Measurements from ENCODE around the gene TMEM54.

The TMEM54 gene

GRCh38 chr1:32881871-32882850, 19.0 kb downstream of the TMEM54 start:
- DNase-seq (ENCODE audit: low spot score), result no peak

GRCh38 chr1:32881291-32881690, 19.9 kb downstream of the TMEM54 start:
- DNase-seq (ENCODE audit: low spot score), result no peak

GRCh38 chr1:32878637-32879041, 22.6 kb downstream of the TMEM54 start:
- DNase-seq (ENCODE audit: low spot score), result no peak

GRCh38 chr1:32878183-32878582, 23.0 kb downstream of the TMEM54 start:
- DNase-seq (ENCODE audit: low spot score), result peak; percentile 67

DNA sequence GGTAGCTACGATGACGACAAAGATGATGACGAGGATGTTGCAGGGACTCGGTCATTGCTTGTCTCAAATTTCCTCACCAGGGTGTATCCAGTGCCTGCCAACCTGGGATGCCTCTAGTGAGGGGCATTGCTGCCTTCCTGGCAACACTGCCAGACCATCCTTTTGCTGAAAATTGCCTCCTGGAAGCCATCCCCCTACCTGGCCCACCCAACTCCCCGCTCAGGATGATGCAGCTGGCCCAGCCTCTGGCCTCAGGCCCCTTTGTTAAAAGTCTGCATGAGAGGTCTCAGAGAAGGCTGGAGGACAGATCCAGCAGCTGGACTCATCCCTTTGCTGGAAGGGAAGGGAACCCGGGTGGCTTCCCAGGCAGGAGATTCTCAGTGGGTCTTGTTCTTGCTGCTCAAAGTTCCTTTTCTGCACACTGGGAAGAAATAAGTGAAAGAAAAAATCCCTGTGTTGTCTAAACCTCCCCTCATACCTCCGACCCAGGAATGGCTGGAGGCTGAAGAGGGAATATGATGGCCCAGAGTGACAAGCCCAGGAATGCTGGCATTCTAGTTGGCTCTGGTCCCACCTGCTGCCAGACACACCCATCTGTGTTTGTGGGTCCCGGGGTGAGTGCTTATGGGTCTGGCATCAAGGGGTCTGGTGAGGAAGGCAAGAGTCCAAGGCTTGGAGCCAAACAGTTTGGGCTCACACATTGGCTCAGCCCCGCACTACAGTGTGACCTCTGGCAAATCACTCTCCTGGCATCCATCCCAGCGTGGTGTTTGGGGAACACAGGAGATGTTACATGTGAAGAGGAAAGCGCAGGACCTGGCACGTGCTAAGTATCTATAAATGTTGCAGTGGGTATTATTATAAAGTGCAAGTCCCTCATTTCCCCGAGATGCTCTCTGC, 23.7 kb downstream of the TMEM54 start:
- DNase-seq (ENCODE audit: low spot score), result no peak

DNA sequence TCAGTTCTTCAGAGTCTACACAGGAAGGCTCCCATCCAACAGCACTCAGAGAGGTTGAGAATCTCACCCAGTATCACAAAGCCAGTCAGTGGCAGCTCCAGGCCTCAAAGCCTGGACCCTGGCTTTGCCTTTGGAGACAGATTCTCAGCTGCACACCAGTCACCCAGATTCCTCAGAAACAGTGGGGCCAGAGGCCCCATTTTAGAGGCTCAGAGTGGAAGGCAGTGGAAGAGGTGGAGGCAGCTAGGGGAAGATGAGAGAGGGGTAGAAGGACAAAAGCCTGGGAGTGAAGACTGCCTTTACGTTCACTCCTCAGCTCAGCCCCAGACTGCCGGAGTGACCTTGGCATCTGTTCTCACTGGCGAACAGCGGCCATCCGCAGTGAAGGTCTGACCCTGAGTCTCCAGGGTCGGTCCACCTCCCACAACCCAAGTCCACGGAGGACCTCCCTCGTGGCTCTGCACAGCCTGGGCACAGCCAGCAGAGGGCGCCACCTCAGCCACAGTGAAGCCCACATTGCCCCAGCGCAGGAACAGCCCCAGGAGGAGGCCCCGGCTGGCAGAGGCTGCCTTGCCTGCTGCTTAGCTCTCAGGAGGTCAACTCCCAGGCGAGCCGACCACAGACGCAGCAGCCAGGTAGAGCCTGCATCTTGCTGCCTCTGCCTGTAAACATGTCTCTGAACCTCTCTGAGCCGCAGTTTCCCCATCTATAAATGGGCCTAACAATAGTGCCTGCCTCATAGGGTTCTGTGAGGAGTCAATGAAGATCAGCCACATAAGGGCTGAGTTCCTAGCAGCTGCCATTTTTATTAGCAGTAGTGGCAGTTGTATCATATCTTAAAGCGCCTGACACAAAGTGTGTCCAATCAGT, 24.6 kb downstream of the TMEM54 start:
- DNase-seq (ENCODE audit: low spot score), result peak; percentile 85

DNA sequence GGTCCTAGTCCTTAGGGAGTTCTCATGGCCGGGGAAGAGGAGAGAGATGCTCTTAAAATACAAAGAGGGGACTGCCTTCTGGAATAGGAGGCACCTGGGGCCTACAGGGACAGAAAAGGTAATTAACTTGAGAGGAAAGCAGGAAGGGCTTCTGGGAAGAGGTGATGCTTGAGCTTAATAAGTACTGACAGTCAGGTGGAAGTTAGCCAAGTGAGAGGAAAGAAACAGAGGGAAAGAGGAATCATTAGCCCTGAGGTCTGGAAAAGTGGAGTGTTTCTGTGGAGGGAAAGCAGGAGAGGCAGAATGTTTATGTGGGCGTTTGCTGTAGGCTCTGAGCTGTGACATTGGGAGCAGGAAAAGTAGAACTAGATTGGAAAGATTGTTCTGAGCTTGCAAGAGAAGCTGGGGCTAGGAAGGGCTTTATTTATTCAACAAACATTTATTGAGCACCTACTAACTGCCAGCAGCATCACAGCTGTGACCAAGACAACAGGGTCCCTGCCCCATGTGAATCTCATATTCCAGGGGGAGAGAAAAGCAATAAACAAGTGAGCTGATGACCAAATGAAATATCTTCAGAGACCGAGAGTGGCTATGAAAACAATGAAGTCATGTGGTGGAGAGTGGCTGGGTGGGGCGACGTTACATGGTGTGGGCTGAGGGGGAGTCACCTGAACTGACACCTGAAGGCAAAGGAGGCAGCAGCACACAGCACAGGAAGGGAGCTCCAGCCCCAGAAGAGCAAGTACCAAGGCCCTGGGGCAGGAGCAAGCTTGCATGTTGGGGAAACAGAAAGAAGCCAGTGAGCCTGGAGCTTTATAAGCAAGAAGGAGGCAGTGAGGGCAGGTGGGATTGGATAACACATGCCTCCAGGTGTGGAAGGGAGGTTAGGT, 26.1 kb downstream of the TMEM54 start:
- DNase-seq (ENCODE audit: low spot score), result no peak

DNA sequence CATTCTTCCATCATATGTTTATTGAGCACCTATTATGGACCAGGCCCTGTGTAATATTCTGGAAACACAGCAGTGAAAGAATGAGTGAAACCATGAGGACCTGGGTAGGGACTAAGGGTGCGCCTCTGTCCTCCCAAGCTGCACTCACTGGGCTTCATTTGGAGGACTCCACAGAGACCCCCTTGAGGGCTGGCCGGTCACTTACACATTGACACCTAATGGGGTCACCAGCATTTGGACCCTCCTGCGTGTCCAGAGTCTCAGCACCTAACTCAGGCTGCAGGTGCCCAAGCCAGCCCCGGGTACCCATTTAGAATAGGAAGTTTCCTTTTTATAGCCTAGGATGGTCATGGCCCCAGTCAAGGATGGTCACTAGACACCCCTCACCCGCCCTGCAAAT, 27.7 kb downstream of the TMEM54 start:
- no peak for DNase-seq (ENCODE audit: low spot score)

- no peak for DNase-seq (ENCODE audit: low spot score)
These were observed 29.1 kb downstream of the TMEM54 start for GRCh38 chr1:32872192-32872460.

GRCh38 chr1:32871364-32872191, 29.6 kb downstream of the TMEM54 start:
- DNase-seq (ENCODE audit: low spot score), result no peak

DNA sequence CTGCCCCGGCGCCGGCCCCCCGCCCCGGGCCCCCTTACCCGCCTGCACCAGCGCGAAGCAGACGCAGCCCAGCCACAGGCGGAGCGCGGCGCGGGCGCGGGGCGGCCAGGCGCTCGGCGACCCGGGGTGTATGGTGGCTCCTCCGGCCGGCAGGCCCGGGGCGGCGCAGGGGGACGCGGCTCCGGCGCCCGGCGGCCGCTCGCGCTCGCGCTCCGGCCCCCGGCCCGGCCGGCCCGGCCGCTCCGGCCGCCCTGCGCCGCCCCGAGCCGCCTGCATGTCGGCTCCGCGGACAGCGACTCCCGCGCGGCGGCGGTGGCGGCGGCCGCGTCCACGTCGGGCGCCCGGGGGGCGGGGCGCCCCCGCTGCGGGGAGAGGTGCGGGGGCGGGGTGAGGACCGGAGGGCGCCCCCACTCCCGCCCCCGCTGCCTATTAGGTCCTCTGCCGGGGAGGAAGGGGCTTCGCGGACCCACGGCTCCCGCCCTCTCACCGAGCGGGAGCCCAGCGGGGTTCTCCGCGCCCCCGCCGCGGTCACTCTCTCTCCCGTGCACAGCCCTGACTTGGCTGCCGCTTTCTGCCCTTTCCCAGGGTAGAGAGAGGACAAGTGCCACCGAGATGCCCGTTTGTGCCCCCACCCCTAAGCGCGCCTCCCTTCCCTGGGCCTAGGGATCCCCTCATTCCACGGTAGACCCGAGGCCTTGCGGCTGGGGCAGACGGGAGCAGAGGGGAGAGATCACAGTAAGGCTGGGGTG, 30.4 kb downstream of the TMEM54 start, which contains the start of gene FNDC5:
TSS of gene FNDC5 (minus strand) at position 298 of the 749 bp plus-strand sequence.
- DNase-seq (ENCODE audit: low spot score), result peak; percentile 68

DNA sequence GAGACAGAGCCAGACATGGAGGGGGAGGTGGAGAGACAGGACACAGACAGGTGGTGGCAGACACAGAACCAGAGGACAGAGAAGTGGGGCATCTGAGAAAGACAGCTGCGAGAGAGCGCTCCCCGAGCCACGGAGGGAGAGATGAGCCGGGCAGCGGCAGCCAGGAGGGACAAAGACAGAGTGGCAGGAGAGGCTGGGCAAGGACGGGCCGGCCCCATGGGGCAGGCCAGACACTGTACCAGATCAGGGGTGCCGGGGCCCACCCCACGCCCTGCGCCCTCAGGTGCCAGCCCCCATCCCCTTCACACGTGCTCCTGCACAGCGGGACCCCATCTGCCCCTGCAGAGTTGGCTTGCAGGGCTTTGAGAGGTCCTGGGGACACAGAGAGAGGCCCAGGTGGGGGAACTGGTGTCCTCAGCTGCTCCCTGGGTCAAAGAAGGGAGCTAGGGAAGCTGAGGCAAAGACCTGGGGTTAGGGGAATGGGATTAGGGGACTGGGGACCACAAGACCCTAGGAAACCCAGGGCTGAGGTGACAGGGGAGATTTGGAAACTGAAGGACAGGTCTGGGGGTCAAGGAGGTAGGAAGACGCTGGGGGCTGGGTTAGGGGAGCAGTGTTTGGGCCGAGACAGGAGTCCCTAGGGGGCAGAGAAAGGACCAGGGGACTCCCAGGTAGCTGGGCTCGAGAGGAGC, 31.1 kb downstream of the TMEM54 start:
- DNase-seq (ENCODE audit: low spot score), result no peak

- DNase-seq (ENCODE audit: low spot score), result no peak
These were observed 32.3 kb downstream of the TMEM54 start for GRCh38 chr1:32868806-32869455.

GRCh38 chr1:32868085-32868484, 33.1 kb downstream of the TMEM54 start:
- no peak for DNase-seq (ENCODE audit: low spot score)

- DNase-seq (ENCODE audit: low spot score), result no peak
These were observed 33.5 kb downstream of the TMEM54 start for GRCh38 chr1:32867671-32868070.

DNA sequence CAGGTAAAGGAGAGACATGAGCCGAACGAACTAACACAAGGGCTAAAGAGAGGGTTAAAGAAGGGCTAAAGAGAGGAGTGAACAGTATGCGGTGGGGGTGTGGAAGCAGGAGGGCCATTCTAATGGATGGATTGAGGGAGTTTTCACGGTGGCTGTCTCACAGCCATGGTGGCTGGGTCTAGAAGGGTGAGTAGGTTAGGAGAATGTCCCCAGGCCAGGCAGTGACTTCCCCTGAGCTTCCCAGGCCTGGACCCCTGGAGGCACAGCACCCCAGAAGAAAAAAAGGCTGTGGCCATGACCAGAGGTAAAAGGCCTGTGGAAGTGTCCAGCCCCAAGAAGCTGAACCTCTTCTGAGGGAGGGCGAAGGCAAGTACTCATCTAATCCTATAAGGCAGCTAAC, 34.0 kb downstream of the TMEM54 start:
- no peak for DNase-seq (ENCODE audit: low spot score)

DNA sequence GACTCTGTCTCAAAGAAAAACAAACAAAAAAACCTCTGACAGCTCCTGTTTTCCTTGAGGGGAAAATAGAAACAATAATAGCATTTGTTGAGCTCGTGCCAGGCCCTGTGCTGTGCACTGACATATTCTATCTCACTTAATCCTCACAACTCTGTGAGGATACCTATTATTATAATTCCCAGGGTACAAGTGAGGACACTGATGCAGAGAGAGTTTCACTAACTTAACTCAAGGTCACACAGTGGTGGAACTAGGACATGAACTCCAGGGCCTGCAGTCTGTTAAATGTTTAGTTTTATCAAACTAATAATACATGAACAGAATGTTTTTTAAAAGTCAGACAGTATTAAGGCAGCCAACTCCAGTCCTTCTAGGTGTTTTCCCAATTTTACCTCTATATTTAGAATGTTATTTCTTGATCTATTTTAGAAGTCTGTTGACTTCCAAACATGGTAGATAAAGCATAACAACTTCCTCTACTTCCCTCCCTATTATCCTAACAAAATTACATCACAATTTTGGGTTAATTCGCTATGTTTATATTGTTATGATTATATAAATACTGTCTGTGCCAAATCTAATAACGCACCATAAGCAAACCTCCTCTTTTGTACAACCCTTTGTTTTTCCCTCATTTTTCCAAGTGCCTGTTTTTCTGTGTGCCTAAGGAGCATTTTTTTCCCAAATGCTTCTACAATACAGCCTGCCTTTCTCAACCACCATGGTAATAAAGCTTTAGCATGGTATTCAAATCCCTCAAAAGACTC, 35.4 kb downstream of the TMEM54 start:
- DNase-seq (ENCODE audit: low spot score), result no peak
